ENCODE results near the gene LRRC74B. TPM values are rescaled to one million over a fixed set of nuclear protein-coding genes. Genes with fewer than 3 reads are reported as not detected.
A peak's percentile ranks its signal among the peaks of the same experiment; 100 is the strongest.

LRRC74B gene
- total RNA-seq, 5 donors from 2014 or later (not counting 1 experiment from before 2014, with no cell fraction given): 0.16 to 0.25 TPM; not detected in 3

DNA sequence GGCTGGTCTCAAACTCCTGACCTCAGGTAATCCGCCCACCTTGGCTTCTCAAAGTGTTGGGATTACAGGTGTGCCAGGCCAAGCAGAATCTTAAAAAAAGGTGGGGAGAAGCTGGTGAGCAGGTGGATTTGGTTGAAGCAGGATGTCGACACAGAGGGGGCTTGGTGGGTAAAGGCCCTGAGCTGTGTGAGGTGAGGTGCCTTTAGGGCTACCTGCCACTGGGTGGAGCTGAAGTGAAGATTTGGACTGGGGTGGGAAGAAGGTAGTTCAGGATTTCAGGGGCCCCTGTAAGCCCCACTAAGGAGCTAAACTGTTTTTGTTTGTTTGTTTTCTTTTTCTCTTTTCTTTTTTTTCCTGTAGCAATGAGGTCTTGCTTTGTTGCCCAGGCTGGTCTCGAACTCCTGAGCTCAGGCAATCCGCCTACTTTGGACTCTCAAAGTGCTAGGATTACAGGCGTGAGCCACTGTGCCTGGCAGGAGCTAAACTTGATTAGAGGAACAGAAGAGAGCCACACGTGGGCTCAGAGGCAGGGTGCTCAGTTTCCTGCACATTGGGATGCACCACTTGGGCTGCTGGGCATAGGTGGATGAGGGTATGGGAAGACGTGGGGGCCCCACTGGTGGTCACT lies 24.8 kb upstream of the LRRC74B start:
- DNase-seq: peak in 5 of 35 experiments; percentile 22 to 46 (median 28)
- H3K4me3 ChIP-seq (ENCODE audit: control insufficient read depth in 1 of 2, extremely low read depth in 1 of 2, low read length in 1 of 2): no peak overlapping the region
- no peak overlapping the region for H3K27ac ChIP-seq (ENCODE audit: low read length)
- Mint-ChIP-seq H3K27me3 (no peaks in the 10 kb centered on the region), H3K4me1 (peaks cover 14 to 22% (median 15%) of the 10 kb centered on the region in 3 donors), H3K9me3 (no peaks in the 10 kb centered on the region), H3K4me3 (no peak overlapping the region), H3K27ac (no peak overlapping the region), H3K36me3 (no peaks in the 10 kb centered on the region)
- peak in 2 of 4 experiments; percentile 51 to 62 for ATAC-seq (replicated peaks in 1 of 4)
- H3K4me1 ChIP-seq (ENCODE audit: control insufficient read depth in 1 of 2, extremely low read depth in 1 of 2, insufficient read depth in 2 of 2, low read length in 2 of 2): peaks cover 0 to 11% of the 10 kb centered on the region in 2 experiments
- H3K9me3 ChIP-seq: no peaks in the 10 kb centered on the region
- H3K27me3 ChIP-seq (replicated peaks in 1 of 2; ENCODE audit: control insufficient read depth in 2 of 2, extremely low read depth in 1 of 2, insufficient read depth in 2 of 2, low read length in 1 of 2): peaks cover 0 to 17% of the 10 kb centered on the region in 2 experiments
- 59% methylated on average over 6 of the region's 7 CpGs for WGBS (ENCODE audit: insufficient coverage)
- POLR2A ChIA-PET: no interaction called here
- no peaks in the 10 kb centered on the region for H3K36me3 ChIP-seq (ENCODE audit: control insufficient read depth in 2 of 2, extremely low read depth in 1 of 2, insufficient read depth in 1 of 2, low read length in 1 of 2)
- CTCF ChIA-PET: interaction anchor here in 1 of 2 donors (0.6 to 0.7 kb wide), 2 partner anchors 27 to 160 kb away, joined by 3 read pairs; no protein-coding TSS in a partner anchor

DNA sequence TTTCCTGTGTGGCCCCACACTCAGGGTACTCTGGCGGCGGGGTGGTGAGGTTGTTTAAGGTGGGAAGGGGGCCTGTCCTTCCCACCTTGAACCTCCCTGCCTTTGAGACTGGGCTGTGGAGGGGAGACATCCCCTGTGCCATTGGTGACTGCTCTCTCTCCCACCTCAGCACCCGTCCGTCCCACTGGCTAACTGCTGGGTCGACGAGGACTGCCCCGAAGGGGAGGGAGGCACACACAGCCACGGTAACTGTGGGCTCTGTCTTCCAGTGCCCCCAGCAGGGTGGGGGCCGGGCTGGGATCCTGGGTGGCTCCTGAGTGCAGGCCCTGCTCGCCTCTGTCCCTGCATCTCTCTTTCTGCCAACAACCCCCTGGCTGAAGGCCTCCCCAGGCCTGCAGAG lies 23.2 kb upstream of the LRRC74B start:
- WGBS (ENCODE audit: insufficient coverage): 74% methylated on average over 6 of the region's 10 CpGs
- no peaks in the 10 kb centered on the region for H3K9me3 Mint-ChIP-seq
- Histone ChIP-seq H3K36me3 (ENCODE audit: control insufficient read depth in 2 of 2, extremely low read depth in 1 of 2, insufficient read depth in 1 of 2, low read length in 1 of 2) (no peaks in the 10 kb centered on the region), H3K27ac (ENCODE audit: low read length) (no peak overlapping the region), H3K9me3 (no peaks in the 10 kb centered on the region), H3K4me3 (ENCODE audit: control insufficient read depth in 1 of 2, extremely low read depth in 1 of 2, low read length in 1 of 2) (no peak overlapping the region), H3K4me1 (ENCODE audit: control insufficient read depth in 1 of 2, extremely low read depth in 1 of 2, insufficient read depth in 2 of 2, low read length in 2 of 2) (peaks cover 0 to 13% of the 10 kb centered on the region in 2 experiments), H3K27me3 (replicated peaks in 1 of 2; ENCODE audit: control insufficient read depth in 2 of 2, extremely low read depth in 1 of 2, insufficient read depth in 2 of 2, low read length in 1 of 2) (peaks cover 0 to 28% of the 10 kb centered on the region in 2 experiments)
- H3K4me3 Mint-ChIP-seq: no peak overlapping the region
- ChIA-PET POLR2A (no interaction called here), CTCF (interaction anchor here in 1 of 2 donors (0.5 kb wide), 1 partner anchor 20 kb away, joined by 3 read pairs; no protein-coding TSS in a partner anchor)
- H3K27me3 Mint-ChIP-seq: no peaks in the 10 kb centered on the region
- H3K36me3 Mint-ChIP-seq: no peaks in the 10 kb centered on the region
- ATAC-seq (replicated peaks in 1 of 4) (no peak), DNase-seq (no peak)
- no peak overlapping the region for H3K27ac Mint-ChIP-seq
- H3K4me1 Mint-ChIP-seq: peaks cover 13 to 17% (median 16%) of the 10 kb centered on the region in 3 donors

GRCh38 chr22:21022955-21023614 lies 22.7 kb upstream of the LRRC74B start:
- H3K4me1 ChIP-seq (ENCODE audit: control insufficient read depth in 1 of 2, extremely low read depth in 1 of 2, insufficient read depth in 2 of 2, low read length in 2 of 2): peaks cover 0 to 13% of the 10 kb centered on the region in 2 experiments
- DNase-seq (no peak), ATAC-seq (replicated peaks in 1 of 4) (no peak)
- no peaks in the 10 kb centered on the region for H3K27me3 Mint-ChIP-seq
- POLR2A ChIA-PET: no interaction called here
- no peak overlapping the region for H3K27ac Mint-ChIP-seq
- H3K4me3 Mint-ChIP-seq: no peak overlapping the region
- CTCF ChIA-PET: interaction anchor here in 1 of 2 donors (0.5 kb wide), 1 partner anchor 79 kb away, joined by 3 read pairs; no protein-coding TSS in a partner anchor
- H3K27me3 ChIP-seq (replicated peaks in 1 of 2; ENCODE audit: control insufficient read depth in 2 of 2, extremely low read depth in 1 of 2, insufficient read depth in 2 of 2, low read length in 1 of 2): peaks cover 0 to 34% of the 10 kb centered on the region in 2 experiments
- no peaks in the 10 kb centered on the region for H3K9me3 ChIP-seq
- H3K27ac ChIP-seq (ENCODE audit: low read length): no peak overlapping the region
- H3K4me1 Mint-ChIP-seq: peaks cover 13 to 17% (median 16%) of the 10 kb centered on the region in 3 donors
- H3K36me3 ChIP-seq (ENCODE audit: control insufficient read depth in 2 of 2, extremely low read depth in 1 of 2, insufficient read depth in 1 of 2, low read length in 1 of 2): no peaks in the 10 kb centered on the region
- H3K36me3 Mint-ChIP-seq: no peaks in the 10 kb centered on the region
- H3K9me3 Mint-ChIP-seq: no peaks in the 10 kb centered on the region
- 79% methylated on average over 10 of the region's 13 CpGs for WGBS (ENCODE audit: insufficient coverage)
- H3K4me3 ChIP-seq (ENCODE audit: control insufficient read depth in 1 of 2, extremely low read depth in 1 of 2, low read length in 1 of 2): no peak overlapping the region

DNA sequence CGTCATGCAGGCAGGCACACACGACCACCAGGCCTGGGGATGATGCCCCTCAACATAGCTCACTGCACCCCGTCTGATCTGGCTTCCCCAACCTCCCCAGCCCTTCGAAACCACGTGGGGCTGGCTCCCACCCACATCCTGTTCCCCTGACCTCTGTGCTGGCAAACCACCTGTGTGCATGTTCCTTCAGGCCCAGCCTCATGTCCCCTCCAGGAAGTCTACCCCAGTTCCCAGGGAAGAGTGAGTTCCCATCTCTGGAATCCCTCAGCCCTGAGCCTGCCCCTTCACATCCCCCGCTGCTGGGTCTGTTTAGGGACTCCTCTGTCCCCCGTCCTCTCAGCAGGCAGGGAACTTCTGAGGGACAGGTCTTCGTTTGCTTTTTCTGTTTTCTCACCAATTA lies 20.5 kb upstream of the LRRC74B start:
- Histone ChIP-seq H3K9me3 (no peaks in the 10 kb centered on the region), H3K27me3 (replicated peaks in 1 of 2; ENCODE audit: control insufficient read depth in 2 of 2, extremely low read depth in 1 of 2, insufficient read depth in 2 of 2, low read length in 1 of 2) (peaks cover 0 to 54% of the 10 kb centered on the region in 2 experiments), H3K4me3 (ENCODE audit: control insufficient read depth in 1 of 2, extremely low read depth in 1 of 2, low read length in 1 of 2) (no peak overlapping the region), H3K36me3 (ENCODE audit: control insufficient read depth in 2 of 2, extremely low read depth in 1 of 2, insufficient read depth in 1 of 2, low read length in 1 of 2) (no peaks in the 10 kb centered on the region), H3K27ac (ENCODE audit: low read length) (no peak overlapping the region), H3K4me1 (ENCODE audit: control insufficient read depth in 1 of 2, extremely low read depth in 1 of 2, insufficient read depth in 2 of 2, low read length in 2 of 2) (peaks cover 0 to 13% of the 10 kb centered on the region in 2 experiments)
- Mint-ChIP-seq H3K36me3 (no peaks in the 10 kb centered on the region), H3K27me3 (peaks cover 7 to 13% of the 10 kb centered on the region in 2 donors), H3K4me1 (peaks cover 13 to 17% (median 16%) of the 10 kb centered on the region in 3 donors), H3K27ac (peak overlapping the region; percentile 34 to 77), H3K9me3 (no peaks in the 10 kb centered on the region), H3K4me3 (peak overlapping the region in 1 of 3 donors; percentile 64)
- 25% methylated on average over 5 of the region's 8 CpGs for WGBS (ENCODE audit: insufficient coverage)
- DNase-seq (peak in 4 of 35 experiments; percentile 16 to 51 (median 38)), ATAC-seq (replicated peaks in 1 of 4) (peak in 3 of 4 experiments; percentile 72 to 87 (median 74))
- CTCF ChIA-PET: no interaction called here
- POLR2A ChIA-PET: no interaction called here

DNA sequence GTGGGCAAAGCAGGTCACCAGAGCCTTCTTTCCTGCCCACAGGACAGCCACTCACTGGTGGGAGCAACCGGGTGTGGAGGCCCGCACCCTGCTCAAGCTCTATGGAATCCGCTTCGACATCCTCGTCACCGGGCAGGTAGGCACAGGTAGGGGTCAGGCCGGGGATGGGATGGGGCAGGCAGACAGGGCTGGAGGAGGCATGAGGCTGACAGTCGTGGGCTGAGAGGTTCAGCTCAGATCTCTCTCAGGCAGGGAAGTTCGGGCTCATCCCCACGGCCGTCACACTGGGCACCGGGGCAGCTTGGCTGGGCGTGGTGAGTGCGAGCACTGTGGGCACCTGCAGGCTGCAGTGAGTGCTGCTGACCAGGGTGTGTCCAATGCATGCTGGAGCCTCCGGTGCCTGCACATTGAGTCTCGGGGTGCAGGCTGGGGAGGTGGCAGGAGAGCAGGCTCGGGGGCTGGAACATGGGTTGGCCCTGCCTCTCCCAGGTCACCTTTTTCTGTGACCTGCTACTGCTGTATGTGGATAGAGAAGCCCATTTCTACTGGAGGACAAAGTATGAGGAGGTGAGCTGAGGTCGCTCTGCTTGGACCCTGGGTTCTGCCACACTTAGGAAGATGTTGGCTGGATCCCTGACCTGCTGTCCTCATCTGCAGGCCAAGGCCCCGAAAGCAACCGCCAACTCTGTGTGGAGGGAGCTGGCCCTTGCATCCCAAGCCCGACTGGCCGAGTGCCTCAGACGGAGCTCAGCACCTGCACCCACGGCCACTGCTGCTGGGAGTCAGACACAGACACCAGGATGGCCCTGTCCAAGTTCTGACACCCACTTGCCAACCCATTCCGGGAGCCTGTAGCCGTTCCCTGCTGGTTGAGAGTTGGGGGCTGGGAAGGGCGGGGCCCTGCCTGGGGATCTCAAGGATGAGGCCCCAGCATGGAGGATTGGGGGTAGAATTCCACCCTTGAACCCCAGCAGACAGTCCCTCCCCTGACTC lies 19.7 kb upstream of the LRRC74B start:
- H3K4me1 Mint-ChIP-seq: peaks cover 14 to 16% (median 15%) of the 10 kb centered on the region in 3 donors
- H3K4me3 ChIP-seq (ENCODE audit: control insufficient read depth in 1 of 2, extremely low read depth in 1 of 2, low read length in 1 of 2): no peak overlapping the region
- ChIA-PET POLR2A (no interaction called here), CTCF (no interaction called here)
- no peaks in the 10 kb centered on the region for H3K36me3 ChIP-seq (ENCODE audit: control insufficient read depth in 2 of 2, extremely low read depth in 1 of 2, insufficient read depth in 1 of 2, low read length in 1 of 2)
- no peaks in the 10 kb centered on the region for H3K9me3 ChIP-seq
- peaks cover 0 to 13% of the 10 kb centered on the region in 2 experiments for H3K4me1 ChIP-seq (ENCODE audit: control insufficient read depth in 1 of 2, extremely low read depth in 1 of 2, insufficient read depth in 2 of 2, low read length in 2 of 2)
- WGBS (ENCODE audit: insufficient coverage): 84% methylated on average over 23 of the region's 27 CpGs
- H3K27ac ChIP-seq (ENCODE audit: low read length): no peak overlapping the region
- H3K4me3 Mint-ChIP-seq: peak overlapping the region in 1 of 3 donors; percentile 64
- H3K36me3 Mint-ChIP-seq: no peaks in the 10 kb centered on the region
- peak overlapping the region in 1 of 2 donors; percentile 77 for H3K27ac Mint-ChIP-seq
- H3K27me3 Mint-ChIP-seq: peaks cover 15 to 21% of the 10 kb centered on the region in 2 donors
- H3K27me3 ChIP-seq (replicated peaks in 1 of 2; ENCODE audit: control insufficient read depth in 2 of 2, extremely low read depth in 1 of 2, insufficient read depth in 2 of 2, low read length in 1 of 2): peaks cover 0 to 59% of the 10 kb centered on the region in 2 experiments
- ATAC-seq (replicated peaks in 1 of 4) (no peak), DNase-seq (no peak)
- H3K9me3 Mint-ChIP-seq: no peaks in the 10 kb centered on the region
